Activated CD4-positive, alpha-beta T cell treated with anti-CD3 and anti-CD28 coated beads, Interleukin-2, amount 50 U/mL, for 1 hour (primary cell): Measurements from ENCODE around the gene HK3.
"Not testable (repeated sequence)": the region's sequence is repeated elsewhere in the genome, so short reads cannot be mapped to it uniquely, and the experiment has no call there.

Experiments
- DNase-seq: peaks from one replicate; pipeline ENCODE4 v3.0.0-alpha.2; 2020

HK3 gene

DNA sequence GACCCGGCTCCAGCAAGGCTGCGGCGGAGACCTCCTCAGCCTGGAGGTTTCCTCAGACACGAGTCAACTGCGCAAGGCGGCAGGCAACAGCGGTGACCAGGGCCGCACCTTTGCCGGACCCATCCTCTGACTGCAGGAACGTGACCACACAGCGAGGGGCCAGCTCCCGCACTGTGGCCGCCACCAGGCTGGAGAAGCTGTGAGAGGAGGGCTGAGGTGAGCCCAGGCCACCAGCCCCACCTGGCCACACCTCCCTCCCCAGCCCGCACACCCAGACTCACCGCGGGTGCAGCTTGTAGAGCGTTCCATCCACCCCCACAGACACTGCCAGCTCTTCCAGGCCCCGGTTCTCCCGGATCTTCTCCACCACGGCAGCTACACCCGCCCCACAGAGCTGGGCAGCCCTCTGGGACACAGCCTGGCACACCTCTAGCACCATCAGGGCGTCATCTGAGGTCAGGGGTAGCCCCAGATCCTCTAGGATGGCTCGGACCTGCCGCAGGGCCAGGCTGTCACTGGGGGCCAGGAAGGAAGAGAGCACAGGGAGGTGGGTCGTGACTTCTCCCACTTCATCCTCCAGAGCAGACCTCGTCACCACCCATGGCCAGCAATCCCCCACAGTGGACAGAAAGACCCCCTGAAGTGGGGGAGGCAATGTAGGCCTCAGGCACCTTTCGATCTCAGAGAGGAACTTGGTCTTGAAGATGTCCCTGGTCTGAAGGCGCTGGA is 18.0 kb downstream of the HK3 start:
- no peak for DNase-seq

DNA sequence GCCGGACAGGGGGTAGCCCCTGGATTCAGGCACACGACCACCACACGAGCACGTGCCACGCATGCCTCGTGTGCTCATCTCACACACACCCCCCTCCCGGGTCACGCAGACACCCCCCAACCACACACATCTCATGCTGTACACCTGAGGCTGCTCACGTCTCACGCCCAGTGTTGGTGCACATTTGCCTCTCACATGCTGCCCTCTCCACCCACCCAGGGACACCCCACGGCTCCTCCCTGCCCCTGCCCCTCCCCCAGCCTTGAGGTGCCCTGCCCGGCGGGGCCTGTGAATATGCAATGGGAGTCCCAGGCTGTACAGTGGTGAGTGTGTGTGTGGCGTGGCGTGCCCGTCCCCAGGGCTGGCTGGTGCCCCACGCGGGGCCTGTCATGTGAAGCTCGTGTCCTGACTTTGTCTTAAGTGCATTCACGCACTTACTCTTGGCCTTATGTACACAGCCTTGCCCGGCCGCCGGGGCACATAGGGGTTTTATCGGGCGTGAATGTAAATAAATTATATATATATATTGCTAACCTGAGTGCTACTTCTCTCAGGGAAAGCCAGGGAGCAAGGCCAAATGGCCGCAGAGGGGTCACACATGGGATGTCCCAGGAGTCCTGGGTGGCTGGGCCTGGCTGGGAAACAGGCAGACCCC is 18.7 kb downstream of the HK3 start:
- no peak for DNase-seq

DNA sequence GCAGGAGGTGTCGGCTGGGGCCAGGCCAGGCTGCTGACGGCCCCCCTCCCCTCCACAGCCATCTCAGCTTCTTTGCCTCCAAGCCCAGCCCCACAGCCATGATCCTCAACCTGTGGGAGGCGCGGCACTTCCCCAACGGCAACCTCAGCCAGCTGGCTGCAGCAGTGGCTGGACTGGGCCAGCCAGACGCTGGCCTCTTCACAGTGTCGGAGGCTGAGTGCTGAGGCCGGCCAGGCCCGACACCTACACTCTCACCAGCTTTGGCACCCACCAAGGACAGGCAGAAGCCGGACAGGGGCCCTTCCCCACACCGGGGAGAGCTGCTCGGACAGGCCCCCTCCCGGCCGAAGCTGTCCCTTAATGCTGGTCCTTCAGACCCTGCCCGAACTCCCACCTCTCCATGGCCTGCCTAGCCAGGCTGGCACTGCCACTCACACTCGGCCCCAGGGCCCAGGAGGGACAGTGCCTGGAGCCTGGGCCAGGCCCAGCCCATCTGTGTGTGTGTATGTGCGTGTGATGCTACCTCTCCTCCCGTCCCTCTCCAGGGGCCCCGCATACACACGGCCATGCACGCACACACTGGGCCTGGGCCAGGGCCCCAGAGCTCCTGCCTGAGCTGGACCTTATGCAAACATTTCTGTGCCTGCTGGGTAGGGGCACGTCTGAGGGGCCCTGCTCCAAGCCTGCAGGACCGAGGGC is 19.3 kb downstream of the HK3 start:
- DNase-seq = no peak

DNA sequence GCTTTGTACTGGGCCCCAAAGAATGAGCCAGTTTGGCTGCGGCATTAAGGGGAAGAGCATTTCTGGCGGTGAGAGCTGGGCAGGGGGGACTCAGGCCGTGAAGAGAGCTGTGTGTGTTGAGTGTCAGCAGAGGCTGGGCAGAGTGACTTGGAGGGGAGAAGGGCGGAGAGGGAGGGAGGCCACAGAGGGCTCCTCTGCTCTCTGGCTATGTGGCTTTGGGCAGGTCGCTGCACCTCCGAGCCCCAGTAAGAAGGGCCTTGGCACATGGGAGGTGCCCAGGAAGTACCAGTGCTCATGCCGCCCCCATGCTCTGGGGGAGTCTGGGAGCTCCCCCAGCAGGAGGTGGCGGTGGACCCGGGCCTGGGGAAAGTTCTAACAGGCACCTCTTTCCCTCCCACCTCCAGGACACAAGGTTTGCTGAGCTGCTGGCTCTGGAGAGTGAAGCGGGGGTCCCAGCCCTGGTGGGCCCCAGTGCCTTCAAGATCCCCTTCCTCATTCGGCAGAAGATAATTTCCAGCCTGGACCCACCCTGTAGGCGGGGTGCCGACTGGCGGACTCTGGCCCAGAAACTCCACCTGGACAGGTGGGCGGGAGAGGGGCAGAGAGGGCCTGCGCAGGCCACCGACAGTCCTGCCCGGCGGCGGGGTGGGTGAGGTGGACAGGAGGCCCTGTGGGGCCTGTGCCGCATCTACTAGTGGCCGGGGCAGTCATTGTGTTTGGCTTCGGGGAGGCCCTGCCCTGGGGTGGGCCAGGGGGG is 20.1 kb downstream of the HK3 start:
- no peak for DNase-seq

DNA sequence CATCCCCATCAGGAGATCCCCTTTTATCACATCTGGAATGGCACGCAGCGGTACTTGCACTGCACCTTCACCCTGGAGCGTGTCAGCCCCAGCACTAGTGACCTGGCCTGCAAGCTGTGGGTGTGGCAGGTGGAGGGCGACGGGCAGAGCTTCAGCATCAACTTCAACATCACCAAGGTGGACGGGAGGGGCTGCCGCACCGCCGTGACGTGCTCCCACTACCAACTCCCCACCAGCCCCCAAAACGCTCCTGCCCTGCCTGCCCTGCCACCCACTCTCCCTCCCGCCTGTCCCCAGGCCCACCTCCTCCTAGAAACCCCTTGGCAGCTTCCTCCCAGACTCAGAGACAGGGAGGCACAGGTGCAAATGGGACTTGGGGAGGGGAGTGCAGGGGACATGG is 20.7 kb downstream of the HK3 start:
- no peak for DNase-seq

DNA sequence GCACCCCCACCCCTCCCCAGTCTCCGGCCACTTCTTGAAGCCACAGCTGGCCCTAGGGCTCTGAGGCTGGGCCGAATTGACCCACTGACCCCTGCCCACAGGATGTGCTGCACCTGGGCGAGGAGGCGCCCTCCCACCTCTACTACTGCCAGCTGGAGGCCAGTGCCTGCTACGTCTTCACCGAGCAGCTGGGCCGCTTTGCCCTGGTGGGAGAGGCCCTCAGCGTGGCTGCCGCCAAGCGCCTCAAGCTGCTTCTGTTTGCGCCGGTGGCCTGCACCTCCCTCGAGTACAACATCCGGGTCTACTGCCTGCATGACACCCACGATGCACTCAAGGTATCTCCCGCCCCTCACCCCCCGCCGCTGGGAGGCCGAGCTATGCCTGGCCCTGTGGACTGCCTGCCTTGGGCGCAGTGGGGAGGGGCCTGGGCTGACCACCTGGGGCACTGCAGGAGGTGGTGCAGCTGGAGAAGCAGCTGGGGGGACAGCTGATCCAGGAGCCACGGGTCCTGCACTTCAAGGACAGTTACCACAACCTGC is 21.3 kb downstream of the HK3 start:
- DNase-seq = no peak

DNA sequence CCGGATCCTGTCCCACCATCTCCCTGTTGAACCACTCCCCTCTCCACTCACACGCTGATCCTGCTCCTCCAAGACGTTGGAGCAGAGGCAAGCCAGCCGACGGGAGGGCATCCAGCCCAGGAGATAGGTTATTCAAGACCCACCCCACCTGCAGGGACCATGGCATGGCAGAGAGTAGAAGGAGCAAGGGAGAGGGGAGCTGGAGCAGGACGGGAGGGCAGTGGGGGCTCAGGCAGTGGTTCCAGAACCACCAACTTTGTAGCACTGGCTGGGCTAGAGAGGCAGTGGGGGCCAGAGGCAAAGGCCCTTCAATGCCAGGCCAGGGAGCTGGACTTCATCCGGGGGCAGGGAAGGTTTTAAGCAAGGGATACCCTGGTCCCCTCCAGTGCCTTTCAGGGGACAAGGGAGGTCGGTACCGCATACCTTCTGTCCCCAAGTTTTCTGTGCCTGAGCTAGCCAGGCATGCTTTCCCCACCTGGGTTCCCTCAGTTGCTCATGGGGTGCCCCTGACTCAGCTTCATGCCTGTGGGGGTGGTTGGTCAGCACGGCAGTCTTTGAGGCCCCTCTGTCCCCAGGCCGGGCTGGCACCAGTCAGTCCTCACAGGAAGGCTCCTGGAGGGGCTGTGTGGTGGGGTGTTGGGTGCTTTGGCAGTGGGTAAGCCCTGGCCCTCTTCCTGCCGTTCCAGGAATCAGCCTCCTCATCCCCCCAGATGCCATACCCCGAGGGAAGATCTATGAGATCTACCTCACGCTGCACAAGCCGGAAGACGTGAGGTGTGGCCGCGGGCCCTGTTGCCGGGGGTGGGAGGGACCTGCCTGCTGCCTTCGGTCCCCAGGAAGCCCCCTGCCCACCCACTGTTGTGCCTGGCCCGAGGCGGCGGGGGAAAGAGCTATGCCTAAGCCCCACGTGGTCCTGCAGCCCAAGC is 22.4 kb downstream of the HK3 start:
- DNase-seq = no peak

DNA sequence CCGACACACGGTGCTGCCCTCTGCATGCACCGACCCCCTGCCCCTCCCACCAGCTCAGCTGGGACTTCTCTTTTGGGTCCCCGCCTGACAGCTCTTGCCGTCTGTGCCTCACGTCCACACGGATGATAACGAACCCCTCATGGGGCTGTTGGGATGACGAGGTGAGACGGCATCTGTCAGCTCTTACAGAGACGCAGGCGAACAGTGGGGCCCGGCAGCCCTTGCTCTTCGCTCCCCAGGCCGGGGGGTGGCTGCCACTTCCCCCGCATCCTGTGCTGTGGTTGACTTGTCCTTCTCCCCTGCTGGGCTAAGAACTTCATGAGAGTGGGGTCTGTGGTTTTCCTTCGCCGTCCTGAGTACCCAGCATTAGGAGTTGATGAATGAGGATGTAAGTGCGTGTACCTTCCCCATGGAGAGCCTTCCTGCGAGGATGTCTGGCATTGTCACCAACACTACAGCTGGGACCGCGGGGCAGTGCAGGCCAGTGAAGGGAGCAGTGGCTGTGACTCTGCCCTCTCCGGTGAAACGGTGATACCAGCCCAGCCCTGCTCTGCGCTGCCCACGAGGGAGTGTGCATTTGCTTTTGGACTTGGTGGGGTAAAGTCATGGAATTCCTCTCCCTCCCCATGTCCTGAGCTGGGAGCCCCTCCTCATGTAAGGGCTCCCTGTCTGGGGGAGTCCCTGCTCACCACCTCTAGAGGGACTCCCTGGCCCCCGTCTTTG is 23.2 kb downstream of the HK3 start:
- DNase-seq = no peak

DNA sequence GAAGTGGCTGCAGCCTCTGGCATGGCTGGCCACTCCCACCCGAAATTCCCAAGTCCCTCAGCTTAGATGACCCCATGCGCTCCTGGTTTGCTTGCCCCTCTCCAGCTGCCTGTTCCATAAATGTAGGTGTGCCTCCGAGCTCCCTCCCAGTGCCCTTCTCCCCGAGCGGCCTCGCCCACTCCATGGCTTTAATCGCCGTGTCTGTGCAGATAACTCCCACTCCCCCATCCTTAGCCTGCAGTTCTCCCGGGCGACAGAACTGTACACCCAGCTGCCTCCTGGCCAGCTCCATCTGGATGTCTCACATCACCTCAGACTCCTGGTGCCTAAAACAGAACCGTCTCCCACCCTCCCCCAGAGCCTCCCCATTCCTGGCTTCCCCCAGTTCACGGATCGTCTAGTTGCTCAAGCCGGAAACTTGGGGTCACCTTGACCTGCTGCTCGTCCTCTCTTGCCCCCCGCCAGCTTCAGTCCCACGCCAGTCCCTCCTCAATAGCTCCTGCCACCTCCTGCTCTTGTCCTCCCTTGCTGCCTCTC is 24.1 kb downstream of the HK3 start:
- no peak for DNase-seq

DNA sequence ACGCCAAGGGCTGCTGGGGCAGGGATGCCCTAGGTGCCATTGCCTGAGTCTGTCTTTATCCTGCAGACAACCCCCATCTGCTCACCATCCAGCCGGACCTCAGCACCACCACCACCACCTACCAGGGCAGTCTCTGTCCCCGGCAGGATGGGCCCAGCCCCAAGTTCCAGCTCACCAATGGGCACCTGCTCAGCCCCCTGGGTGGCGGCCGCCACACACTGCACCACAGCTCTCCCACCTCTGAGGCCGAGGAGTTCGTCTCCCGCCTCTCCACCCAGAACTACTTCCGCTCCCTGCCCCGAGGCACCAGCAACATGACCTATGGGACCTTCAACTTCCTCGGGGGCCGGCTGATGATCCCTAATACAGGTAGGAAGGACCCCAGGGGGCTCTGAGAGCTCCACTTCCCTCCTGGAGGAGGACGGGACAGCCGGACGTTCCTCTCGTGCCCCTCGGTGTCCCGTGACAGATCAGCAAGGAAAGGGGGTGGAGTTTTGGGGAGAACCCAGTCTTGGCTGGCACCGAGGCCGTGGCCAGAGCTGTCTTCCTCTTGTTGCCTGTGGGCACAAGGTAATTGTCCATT is 24.9 kb downstream of the HK3 start:
- no peak for DNase-seq

DNA sequence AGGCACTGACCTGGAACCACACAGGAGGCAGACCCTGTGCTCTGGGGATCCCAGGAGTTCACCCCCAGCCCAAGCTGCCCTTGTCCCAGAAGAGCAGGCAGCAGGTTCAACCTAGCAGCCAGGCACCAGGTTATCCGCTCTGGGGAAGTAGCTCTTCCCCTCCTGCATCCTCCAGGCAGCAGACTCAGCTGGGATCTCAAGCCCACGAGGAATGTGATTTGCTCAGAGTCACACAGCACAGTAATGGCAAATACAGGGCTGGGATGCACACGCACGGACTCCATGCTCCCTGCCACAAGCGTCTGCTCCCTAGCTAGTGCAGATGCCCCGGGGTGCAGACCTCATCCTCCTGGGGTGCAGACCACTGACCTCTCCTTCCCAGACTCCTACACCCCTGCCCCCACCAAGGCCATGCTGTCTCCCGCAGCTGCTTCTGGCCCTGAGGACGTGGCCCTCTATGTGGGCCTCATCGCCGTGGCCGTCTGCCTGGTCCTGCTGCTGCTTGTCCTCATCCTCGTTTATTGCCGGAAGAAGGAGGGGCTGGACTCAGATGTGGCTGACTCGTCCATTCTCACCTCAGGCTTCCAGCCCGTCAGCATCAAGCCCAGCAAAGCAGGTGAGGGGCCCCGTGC is 25.5 kb downstream of the HK3 start:
- no peak for DNase-seq

DNA sequence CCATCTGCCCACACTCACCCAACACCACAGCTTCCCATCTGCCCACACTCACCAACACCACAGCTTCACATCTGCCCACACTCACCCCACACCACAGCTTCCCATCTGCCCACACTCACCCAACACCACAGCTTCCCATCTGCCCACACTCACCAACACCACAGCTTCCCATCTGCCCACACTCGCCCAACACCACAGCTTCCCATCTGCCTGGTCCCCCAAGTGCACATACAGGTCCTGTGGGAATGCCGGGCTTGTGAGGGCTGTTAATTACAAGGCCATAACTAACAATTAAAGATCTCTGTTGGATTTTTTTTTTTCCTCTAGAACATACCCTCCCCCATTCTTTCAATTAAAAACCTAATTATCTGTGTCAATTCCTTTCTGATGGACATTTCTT is 26.1 kb downstream of the HK3 start:
- DNase-seq = not testable (repeated sequence)

DNA sequence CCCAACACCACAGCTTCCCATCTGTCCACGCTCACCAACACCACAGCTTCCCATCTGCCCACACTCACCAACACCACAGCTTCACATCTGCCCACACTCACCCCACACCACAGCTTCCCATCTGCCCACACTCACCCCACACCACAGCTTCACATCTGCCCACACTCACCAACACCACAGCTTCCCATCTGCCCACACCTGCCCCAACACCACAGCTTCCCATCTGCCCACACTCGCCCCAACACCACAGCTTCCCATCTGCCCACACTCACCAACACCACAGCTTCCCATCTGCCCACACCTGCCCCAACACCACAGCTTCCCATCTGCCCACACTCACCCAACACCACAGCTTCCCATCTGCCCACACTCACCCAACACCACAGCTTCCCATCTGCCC is 26.6 kb downstream of the HK3 start:
- DNase-seq = not testable (repeated sequence)

DNA sequence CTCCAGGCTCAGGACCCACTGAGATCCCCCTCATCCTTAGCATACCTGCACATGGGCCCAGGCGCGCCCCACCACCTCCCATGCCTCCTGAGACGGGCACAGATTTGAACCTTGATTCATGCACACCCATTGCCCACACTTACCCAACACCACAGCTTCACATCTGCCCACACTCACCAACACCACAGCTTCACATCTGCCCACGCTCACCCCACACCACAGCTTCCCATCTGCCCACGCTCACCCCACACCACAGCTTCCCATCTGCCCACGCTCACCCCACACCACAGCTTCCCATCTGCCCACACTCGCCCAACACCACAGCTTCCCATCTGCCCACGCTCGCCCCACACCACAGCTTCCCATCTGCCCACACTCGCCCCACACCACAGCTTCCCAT is 28.5 kb downstream of the HK3 start:
- DNase-seq = not testable (repeated sequence)

DNA sequence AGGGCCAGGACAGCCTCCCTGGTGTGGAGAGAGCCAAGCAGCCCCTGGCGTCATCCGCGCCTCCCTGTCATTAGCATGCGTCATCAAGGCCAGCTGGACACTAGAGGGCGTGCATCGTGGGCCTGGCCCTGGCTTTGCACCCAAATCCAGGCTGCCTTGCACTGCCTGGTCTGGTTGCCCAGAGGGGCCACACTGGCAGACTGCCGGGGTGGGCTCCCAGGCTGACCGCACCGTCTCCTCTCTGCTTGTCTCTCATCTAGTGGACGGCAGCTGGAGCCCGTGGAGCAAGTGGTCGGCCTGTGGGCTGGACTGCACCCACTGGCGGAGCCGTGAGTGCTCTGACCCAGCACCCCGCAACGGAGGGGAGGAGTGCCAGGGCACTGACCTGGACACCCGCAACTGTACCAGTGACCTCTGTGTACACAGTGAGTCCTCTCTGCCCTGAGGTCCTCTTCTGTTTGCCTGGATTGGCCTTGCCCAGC is 29.0 kb downstream of the HK3 start:
- no peak for DNase-seq

DNA sequence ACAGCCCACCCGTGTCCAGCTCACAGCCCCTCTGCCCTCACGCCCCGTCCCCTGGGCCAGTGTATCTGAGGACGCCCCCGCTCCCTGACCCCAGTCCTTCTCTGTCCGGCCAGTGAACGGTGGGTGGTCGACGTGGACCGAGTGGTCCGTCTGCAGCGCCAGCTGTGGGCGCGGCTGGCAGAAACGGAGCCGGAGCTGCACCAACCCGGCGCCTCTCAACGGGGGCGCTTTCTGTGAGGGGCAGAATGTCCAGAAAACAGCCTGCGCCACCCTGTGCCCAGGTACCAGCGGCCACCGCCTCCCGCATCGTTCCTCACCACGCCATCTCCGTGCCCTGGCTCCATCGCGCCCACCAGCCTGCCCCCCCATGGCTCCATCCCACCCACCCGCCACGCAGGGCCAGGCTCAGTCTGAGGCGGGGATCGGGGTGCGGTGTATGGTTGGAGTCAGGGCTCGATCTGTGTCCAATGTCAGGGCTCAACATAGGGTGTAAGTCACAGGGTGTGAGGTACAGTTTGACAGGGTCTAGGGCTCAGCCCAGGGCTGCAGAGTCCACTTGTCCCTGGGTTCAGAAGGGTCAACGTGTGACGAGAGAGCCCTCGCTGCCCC is 29.5 kb downstream of the HK3 start:
- no peak for DNase-seq

DNA sequence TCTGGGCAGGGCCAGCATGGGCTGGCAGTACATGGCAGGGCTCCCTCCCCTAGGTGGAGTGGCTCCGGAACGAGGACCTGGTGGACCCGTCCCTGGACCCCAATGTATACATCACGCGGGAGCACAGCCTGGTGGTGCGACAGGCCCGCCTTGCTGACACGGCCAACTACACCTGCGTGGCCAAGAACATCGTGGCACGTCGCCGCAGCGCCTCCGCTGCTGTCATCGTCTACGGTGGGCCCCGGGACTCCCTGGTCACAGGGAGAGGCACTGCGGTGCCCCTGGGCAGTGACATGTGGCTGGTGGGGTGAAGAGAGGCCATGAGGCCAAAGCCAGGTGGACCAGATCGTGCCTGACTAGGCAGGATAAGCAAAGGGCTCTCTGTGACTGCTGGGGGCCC is 30.4 kb downstream of the HK3 start:
- no peak for DNase-seq

DNA sequence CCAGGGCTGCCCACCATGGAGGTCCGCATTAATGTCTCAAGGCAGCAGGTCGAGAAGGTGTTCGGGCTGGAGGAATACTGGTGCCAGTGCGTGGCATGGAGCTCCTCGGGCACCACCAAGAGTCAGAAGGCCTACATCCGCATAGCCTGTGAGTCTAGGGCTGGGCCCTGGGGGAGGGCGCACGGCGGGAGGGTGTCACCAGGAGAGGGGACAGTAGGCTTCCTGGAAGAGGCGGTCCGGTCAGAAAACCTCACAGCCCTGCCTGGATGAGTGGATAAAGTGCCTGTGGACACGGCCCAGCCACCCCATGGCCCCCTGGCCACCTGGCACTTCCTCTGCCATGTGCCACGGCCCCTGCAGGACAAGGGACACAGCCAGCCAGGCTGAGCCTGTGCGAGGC is 31.0 kb downstream of the HK3 start:
- DNase-seq = no peak

DNA sequence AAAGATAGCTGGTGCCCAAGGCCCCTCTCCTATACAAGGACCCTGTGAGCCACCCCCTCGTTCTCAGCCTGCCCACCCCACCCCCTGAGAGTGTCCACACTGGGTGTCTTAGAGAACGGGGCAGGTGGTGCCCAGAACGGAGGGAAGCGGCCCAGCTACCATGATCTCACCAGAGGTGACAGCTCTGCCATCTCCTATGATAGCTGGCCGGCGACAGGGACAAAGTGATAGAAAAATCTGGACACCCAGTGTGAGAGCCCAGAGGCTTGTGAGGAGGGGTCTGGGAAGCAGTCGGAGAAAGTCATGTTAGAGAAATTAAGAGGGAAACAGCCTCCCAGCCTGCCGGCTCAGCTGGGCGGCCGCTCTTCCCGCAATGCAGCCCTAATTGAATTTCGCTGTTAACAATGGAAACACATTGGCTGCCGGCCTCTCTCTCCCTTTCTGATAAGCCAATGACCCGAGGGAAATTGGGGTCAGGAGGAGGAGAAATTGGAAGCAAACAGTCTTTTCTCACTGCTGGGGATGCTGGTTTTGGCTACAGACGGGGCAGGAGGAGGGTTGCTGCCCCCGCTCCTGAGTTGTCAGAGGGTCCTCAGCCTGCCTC is 32.3 kb downstream of the HK3 start:
- no peak for DNase-seq
